HG02571 (cell line): Measurements from ENCODE around the gene SH3BGRL2.
"Not testable (repeated sequence)": the region's sequence is repeated elsewhere in the genome, so short reads cannot be mapped to it uniquely, and the experiment has no call there.

ENCODE experiments used
- ATAC-seq: cut with Tn5 transposase; IDR thresholded peaks from one replicate; pipeline ENCODE4 v1.9.1; 2021; ENCODE audit warnings: mild to moderate bottlenecking, moderate library complexity; ENCODE audit not compliant: unreplicated experiment

The SH3BGRL2 gene

DNA sequence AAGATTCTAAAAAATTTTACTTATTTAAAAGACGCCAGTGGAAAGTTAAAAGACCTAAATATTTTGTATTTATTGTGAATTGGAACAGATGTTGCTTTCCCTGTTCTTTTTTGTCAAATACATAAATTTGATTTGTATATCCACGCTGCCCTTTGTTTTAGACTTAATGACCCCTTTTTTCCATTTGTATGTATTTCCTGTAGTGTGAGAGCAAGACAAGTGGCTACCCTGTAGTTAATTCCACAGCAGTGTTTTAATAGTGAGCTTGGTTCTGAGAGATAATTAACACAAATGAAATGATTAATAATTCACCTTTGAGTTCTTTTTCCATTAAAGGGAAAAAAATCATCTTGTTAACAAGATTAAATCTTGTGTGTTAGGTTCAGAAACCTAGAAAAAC lies 16.6 kb downstream of the SH3BGRL2 start:
- no peak for ATAC-seq

- no peak for ATAC-seq
Observed at GRCh38 chr6:79648328-79648727, 17.2 kb downstream of the SH3BGRL2 start.

DNA sequence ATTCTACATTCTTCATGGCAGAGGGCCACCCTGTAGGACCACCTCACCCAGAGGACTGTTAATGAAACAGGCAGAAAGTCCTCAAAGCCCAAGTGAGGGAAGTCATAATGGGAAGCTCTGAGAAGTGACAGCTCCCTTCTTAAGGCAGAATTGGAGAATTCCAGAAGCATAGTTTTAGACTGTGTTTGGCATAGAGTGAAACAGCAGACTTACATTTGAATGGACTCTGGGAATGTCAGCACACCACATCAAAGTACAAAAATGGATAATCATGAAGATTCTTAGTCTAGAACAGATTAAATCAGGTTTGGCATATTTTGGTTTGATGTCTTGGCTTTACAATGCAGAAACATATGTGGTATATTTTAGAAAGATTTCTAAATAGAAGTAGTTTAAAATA lies 17.9 kb downstream of the SH3BGRL2 start:
- ATAC-seq, result no peak

DNA sequence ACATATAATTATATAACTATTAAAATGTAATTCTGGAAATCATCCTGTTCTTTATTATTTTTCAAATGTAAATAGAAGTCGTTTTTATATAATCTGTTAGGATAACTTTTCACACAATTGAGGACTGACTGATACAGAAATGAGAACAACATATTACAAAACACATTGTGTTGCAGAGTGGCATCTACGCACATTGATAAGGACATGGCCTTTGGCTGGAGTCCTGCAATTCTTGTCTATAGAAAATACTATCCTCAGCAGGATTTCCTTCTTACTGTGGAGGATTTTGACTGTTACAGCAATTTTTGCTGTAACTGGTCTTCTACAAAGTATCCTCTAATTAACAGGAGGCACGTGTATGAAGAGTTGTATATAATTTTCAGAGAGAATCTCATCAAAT lies 19.8 kb downstream of the SH3BGRL2 start:
- ATAC-seq, result no peak

DNA sequence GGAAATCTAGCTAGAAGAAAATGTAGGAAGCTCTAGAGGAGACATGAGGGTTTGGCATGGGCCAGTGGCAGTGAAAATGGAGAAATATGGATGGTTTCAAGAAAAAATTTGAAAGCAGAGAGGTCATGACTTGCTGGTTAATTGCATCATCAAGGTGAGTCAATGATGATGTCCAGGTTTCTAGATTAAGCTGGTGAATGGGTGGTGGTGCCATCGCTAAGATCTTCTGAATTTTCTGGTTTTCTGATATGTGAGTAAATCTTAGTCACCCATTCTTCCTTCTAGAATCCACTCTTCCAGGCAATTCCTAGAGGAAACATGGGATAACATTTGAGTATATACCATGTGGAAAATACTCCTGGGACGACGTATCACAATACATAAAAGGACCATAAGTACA lies 25.0 kb downstream of the SH3BGRL2 start:
- ATAC-seq, result no peak

- ATAC-seq, result no peak
Observed at GRCh38 chr6:79657238-79657637, 26.1 kb downstream of the SH3BGRL2 start.

GRCh38 chr6:79663655-79664054 lies 32.5 kb downstream of the SH3BGRL2 start:
- not testable (repeated sequence) for ATAC-seq

GRCh38 chr6:79665725-79666551 lies 34.8 kb downstream of the SH3BGRL2 start:
- ATAC-seq, result no peak

DNA sequence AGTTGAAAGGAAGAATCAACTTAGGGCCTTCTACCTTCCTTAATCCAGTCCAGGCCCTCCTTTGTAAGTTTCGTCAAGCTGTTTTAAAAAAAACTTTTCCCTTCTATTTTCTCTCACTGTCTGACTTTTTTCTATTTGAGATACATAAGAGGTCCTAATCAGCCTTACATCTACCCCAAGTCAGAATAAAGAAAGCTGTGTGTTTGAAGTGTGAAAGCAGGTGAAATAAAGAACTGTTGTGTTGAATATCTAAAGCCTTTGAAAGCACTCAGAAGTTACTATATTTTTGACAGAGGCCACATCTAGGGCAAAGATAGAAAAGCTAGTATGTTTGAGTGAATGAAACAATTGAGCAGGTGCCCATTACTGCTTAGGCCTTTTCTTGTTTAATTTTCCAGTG lies 35.5 kb downstream of the SH3BGRL2 start:
- no peak for ATAC-seq

DNA sequence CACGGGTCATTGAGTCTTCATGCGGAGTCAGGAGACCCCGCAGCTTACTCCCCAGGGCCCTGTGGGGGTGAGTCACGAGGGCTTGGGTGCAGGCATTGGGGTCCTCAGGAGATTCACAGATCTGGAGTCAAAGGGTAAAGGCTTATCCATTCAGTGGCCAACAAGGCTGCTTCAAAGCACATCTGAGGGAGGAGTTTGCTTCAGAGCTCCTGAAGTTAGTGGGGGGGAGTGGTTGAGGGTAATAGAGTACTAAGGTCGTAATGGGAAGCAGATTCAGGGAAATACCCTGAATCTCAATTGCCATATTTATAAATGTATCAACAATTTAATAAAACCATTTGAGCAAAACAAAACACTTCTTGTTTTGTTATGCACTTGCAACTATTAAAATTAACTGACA lies 37.3 kb downstream of the SH3BGRL2 start:
- no peak for ATAC-seq

GRCh38 chr6:79669766-79670165 lies 38.6 kb downstream of the SH3BGRL2 start:
- ATAC-seq, result no peak

DNA sequence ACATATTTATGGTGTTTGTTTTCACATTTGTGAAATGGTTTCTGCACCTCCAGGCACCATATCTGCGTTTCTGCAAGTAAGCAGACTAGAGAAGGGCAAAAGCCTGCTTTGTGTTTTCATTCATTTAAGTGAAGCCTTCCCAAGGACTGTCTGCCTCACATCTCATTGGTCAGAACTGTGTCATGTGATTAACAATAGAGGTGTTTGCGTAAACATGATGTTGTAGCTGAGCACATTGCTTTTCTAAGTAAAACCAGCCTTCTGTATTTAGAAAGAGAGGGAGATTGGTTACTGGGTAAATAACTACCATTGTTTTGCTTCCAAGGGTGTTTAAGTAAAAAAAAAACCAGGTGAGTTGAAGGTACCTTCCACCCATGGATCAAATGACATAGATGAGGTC lies 39.7 kb downstream of the SH3BGRL2 start:
- ATAC-seq, result no peak

GRCh38 chr6:79671600-79672266 lies 40.6 kb downstream of the SH3BGRL2 start:
- ATAC-seq, result no peak

DNA sequence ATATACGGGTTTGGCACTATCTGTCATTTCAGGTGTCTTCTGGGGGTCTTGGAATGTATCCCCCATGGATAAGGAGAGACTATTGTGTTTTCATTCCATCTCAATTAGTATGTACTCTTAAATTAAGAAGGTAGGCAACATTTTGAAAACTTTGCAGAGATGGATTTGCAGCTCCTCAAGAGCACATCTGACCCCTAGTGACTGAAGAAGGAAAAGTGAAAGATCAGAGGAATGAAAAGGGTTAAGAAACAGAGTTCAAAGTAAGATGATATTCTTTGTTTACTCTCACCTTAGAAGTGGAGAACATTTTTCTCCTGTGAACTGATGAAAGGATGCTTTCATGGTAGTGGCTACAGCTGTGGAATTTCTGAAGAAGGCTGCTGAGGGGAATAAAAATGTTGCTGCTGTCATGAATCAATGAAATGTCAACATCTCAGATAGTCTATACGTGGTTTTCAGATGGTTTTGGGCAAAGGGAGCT lies 41.5 kb downstream of the SH3BGRL2 start:
- no peak for ATAC-seq

DNA sequence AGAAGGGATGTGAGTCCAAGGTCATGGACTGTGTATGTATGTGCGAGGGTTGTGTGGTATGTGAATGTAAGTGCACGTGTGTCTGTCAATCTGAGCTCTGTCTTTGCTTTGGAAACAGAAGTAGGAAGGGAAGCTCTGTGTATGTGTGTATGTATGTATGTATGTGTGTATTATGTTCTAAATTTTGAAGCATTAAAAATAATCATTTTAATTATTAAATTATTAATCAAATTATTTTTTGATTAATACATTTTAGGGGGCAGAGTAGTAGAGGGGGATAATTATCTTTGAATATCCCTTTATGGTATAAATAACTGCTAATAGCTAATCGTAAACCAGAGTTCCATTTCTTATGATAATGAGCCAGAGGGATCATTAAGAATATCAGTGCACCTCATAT lies 42.8 kb downstream of the SH3BGRL2 start:
- no peak for ATAC-seq

GRCh38 chr6:79676785-79677736 lies 45.9 kb downstream of the SH3BGRL2 start:
- no peak for ATAC-seq

- ATAC-seq, result not testable (repeated sequence)
Observed at GRCh38 chr6:79682682-79683081, 51.6 kb downstream of the SH3BGRL2 start.

GRCh38 chr6:79684876-79685275 lies 53.7 kb downstream of the SH3BGRL2 start:
- ATAC-seq, result no peak

- no peak for ATAC-seq
Observed at GRCh38 chr6:79686707-79687309, 55.7 kb downstream of the SH3BGRL2 start.

DNA sequence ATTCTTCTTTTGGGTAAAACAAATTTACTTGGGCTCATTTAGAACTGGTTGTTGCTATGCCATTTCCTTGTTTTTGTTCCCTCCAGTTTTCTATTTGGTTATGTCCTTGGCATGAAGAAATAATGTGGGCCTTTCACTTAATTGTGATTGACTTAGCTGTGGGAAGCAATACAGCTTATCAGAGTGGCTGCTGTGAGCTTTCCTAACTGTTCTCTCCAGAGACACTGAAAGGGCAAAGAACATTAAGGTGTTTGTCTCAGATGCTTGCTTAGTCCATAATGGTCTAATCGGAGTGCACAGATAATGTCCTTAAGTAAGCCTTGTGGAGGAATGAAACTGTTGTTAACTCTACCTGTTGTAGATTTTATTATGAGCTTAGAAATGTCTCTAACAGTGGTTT lies 56.6 kb downstream of the SH3BGRL2 start:
- no peak for ATAC-seq

- ATAC-seq, result no peak
Observed at GRCh38 chr6:79694156-79694555, 63.0 kb downstream of the SH3BGRL2 start.
